HG03442 (cell line): Measurements from ENCODE around the gene MACROD2.

Experiments used
- ATAC-seq: cut with Tn5 transposase; IDR thresholded peaks from one replicate; pipeline ENCODE4 v1.9.1; 2021; ENCODE audit warnings: mild to moderate bottlenecking, moderate library complexity; ENCODE audit not compliant: unreplicated experiment

The MACROD2 gene

GRCh38 chr20:14883324-14883723 is 888.0 kb downstream of the MACROD2 start:
- ATAC-seq, result no peak

DNA sequence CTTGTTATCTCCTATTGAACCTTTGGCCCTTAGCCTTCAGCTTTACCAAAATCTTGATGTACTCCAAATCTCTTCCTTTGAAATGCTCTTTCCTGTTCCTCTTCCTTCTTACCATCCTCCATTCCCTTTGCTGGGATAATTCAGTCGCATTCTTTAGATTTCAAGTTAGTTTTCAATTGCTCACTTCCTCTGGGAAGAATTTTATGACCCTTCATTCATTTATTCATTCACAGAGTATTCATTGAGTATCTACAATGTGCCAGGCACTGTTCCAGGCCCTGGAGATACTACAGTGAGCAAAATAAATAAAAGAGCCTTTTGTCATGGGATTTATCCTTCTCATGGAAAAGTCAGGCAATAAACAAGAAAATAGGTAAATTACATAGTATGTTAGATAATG is 890.3 kb downstream of the MACROD2 start:
- no peak for ATAC-seq

DNA sequence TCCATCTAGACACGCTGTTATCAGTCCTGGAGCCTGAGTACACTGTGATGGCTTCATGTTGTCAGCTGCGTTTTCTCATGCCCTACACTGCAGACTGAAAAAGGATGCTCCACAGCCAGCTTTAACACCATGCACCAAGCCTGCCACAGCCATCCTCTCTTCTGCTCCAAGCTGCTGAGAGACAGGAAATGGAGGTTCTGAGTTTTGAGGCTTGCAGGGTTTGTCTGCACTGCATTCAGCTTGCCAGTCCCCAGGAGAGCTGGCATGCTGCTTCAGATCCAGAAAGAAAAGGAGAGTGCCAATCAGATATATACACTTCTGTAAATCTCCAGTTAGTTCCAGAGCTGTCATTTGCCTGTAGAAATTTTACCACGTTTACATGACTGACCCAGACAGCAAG is 892.8 kb downstream of the MACROD2 start:
- ATAC-seq, result no peak

DNA sequence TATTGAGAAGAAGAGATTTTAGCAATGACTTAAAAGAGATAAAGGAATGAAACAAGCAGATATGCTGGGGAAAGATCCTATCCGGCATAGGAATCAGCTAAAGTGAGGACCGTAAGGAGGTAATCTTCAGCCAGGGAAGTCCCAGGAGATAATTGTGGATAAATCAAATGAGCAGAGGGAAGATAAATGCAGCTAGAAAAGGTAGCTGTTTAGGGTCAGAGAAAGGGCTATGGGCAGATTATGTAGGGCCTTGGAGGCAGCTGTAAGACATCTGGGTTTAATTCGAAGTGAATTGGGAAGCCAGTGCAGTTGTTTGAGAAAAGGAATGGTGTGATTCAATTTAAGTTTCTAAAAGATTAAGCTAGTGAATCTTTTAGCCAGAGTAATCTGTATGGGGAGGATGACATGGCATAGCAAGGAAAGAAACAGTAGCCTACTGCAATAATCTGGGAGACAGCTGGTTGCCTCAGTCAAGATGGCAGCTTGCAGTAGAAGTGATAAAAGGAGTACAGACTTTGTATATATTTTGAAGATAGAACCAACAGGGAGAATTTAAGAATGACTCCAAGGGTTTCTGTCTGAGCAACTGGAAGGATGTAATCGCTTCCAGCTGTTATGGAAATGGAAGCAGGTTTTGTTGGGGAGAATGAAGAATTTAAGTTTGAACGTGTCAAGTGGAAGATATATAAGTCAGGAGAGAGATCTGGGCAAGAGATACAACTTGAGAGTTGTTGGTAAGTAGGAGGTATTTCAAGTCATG is 894.4 kb downstream of the MACROD2 start:
- no peak for ATAC-seq

- ATAC-seq, result no peak
Observed at GRCh38 chr20:14890713-14891112, 895.4 kb downstream of the MACROD2 start.

- no peak for ATAC-seq
Observed at GRCh38 chr20:14892782-14893181, 897.5 kb downstream of the MACROD2 start.

GRCh38 chr20:14896569-14896968 is 901.3 kb downstream of the MACROD2 start:
- no peak for ATAC-seq

DNA sequence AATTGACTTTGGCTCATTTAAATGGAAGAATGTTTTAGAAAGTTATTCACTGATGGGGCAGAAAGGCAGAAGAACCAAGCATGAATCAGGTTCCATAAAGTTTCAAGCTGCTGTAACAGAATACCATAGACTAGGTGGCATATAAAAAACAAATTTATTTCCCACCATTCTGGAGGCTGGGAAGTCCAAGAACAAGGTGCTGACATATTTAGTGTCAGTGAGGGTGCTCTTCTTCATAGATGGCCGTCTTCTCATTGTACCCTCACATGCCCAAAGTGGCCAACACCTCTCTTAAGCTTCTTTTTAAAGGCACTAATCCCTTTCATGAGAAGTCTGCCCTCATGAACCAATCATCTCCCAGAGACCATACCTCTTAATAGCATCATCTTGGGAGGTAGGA is 902.3 kb downstream of the MACROD2 start:
- no peak for ATAC-seq

- peak; percentile 93 for ATAC-seq
Observed at GRCh38 chr20:14902432-14903089, 907.2 kb downstream of the MACROD2 start.

GRCh38 chr20:14906908-14907434 is 911.7 kb downstream of the MACROD2 start:
- no peak for ATAC-seq

- ATAC-seq, result no peak
Observed at GRCh38 chr20:14910126-14910525, 914.8 kb downstream of the MACROD2 start.

- no peak for ATAC-seq
Observed at GRCh38 chr20:14913896-14914620, 918.7 kb downstream of the MACROD2 start.

DNA sequence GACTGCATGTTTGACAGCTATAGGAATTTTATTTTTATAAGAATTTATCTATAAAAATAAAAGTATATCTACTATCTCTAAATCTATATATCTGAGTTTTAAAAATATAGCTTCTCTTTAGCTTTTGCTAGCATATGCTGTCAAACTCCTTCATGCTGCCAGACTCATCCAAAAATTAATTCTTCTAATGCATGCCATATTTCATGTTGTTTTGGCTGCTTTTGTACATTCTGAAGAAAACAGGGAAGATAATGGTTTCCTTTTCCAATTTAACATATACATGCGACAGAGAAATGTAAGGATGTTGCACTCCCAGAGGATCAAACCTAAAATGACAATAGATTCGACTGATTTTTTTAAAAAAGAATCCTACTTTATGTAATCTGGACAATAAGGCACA is 919.3 kb downstream of the MACROD2 start:
- no peak for ATAC-seq

DNA sequence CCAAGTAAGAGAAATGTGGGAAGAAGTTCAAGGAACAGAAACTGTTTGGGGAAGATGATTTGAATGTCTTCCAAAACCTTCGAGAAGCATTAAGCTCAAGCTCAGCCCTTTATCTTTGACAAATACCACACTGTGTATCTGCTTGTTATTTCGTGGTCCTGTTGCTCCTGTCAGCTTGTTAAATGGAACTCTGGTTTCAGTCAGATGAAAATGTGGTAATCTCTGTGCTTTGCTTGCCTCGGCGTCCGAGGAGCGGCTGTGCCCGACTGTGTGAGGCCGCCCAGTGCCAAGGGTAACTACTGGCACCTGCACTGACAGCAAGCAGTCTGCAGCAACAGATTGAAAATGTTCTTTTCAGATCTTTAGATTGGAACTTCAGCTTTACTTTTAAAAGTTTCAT is 920.0 kb downstream of the MACROD2 start:
- ATAC-seq, result no peak

DNA sequence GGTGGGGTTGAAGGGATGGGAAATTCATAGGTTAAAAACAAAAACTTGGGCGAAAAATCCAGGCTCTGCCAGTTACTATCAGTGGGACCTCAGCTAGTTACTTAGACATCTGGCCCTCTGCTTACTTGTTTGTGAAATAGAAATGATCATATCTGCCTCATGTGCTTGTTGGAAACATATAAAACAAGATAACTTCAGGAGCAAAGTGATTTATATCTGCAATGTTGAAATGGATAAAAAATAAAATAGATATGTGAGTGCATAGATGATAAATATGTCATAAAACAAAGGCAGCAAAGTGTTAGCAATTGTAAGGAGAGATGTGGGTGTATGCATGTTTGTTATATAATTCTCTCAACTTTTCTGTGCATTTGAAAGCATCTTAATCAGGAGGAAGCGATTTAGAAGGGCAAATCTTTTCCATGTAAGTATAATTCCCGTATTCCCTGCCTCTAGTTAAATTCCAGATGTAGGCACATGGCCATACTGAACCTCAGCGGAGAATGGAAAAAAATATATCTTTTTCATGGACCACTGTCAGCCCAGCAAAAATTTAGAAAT is 921.1 kb downstream of the MACROD2 start:
- no peak for ATAC-seq

DNA sequence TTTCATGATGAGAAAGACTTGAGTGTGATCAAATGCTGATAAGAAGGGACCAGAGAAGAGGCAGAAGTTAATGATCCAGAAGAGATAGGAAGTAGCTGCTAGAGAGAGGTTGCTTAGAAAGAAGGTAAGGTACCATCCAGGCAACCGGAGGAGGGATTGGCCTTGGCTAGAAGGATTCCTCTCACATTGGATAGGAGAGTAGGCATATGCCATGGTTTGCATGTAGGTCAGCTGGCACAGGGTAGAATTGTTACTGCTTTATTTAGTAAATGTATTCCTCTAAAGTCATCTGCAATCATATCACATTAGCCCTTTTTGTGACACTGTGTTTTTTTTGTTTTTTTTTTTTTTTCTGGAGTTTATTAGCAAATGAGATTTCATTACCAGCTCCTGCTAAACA is 923.0 kb downstream of the MACROD2 start:
- ATAC-seq, result no peak

- ATAC-seq, result no peak
Observed at GRCh38 chr20:14918976-14919375, 923.7 kb downstream of the MACROD2 start.

GRCh38 chr20:14919501-14920081 is 924.3 kb downstream of the MACROD2 start:
- ATAC-seq, result no peak

- no peak for ATAC-seq
Observed at GRCh38 chr20:14921513-14921912, 926.2 kb downstream of the MACROD2 start.

DNA sequence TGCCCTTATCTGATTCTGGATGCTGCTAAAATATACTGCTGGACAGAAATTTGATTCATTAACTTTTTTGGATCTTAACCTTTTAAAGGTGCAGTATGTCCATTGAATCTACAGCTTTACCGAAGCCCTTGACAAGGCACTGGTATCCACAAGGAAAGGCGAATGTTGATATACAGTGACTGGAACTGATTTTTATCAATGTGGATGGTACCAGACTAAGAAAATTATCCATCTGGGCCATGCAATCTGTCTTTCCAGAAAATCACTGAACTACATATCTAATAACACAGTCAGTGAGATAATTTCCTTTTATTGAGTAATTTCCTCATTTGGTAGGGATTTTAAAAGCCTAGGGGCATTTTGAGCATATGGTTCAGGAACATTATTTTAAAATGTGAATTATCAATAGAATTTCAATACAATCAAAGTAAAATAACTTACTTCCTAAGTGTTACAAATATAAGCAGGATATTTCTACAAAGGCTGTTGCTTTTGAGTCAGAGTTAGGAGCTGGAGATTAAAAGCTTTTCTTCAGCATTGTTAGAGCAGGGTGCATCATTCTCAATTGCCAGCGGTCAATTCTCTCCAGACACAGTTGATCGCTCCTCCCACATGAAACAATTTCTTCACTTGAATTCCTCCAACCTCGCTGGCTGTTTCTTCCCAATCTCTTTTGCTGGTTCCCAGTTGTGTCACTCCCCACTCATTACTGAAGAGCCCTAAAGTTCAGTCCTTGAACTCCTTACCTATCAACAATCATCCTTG is 927.4 kb downstream of the MACROD2 start:
- no peak for ATAC-seq
